CD4-positive, alpha-beta T cell treated with Interferon alpha-2 for 1 hour (primary cell): ENCODE measurements around the gene ERP29.
"Not testable (repeated sequence)": the region's sequence is repeated elsewhere in the genome, so short reads cannot be mapped to it uniquely, and the experiment has no call there.

Experiments used
- DNase-seq, 2 donors: peaks; one replicate each; pipeline ENCODE4 v3.0.0-alpha.2; 2020 to 2022

ERP29 gene

GRCh38 chr12:112004041-112004440, 9.2 kb upstream of the ERP29 start:
- no peak for DNase-seq

DNA sequence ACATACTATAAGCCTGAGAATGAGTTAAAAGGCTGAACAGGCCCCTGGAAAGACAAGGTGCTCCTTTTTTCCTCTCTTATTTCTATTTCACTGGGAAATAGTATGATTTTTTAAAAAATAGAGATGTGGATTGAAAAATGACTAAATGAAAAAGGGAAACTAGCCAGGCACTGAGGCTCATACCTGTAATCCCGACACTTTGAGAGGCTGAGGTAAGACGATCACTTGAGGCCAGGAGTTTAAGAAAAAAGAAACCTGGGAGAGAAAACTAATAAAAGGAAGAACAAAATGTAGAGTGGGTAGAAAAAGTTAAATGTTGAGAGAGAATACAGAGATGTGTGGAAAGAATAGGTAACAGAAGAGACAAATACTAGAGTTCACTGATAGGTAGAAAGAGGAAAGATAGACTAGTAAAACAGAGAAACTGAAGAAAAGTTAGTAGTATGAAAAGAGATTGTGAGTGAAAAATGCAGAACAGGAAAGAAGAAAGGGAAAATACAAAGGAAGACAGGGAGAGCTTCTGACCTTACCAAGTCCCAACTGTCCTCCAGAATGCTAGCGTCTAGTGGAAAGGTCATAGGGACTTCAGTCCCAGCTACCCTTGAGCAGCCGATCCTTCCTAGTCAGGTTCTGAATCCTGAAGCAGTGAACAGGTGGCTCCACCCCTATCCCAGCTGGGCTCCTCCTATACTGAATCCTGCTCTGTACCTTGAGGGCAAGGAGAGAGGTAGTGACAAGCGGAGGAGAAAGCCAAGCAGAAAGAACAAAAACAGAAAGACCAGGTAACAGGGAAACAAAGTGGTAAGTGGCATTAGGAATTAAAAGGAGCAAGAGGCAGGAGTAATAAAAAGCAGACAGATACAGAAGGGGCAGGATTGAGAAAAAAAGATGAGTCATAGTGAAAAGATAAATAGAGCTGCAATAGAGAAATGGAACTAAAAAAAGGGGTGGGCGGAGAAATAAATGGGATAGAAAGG, 7.5 kb upstream of the ERP29 start:
- DNase-seq: no peak

DNA sequence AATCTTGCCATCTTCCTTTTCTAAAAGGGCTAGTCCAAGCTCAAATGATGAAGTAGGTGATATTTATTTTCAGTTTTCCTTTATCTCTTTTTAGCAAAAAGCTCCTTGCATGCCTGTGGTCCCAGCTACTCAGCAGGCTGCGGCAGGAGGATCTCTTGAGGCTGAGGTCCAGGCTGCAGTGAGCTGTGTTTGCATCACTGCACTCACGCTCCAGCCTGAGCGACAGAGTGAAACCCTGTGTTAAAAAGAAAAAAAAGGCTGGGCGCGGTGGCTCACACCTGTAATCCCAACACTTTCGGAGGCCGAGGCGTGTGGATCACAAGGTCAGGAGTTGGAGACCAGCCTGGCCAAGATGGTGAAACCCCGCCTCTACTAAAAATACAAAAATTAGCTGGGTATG, 5.3 kb upstream of the ERP29 start:
- no peak for DNase-seq

- no peak for DNase-seq
Measured at GRCh38 chr12:112008918-112009317, 4.3 kb upstream of the ERP29 start.

DNA sequence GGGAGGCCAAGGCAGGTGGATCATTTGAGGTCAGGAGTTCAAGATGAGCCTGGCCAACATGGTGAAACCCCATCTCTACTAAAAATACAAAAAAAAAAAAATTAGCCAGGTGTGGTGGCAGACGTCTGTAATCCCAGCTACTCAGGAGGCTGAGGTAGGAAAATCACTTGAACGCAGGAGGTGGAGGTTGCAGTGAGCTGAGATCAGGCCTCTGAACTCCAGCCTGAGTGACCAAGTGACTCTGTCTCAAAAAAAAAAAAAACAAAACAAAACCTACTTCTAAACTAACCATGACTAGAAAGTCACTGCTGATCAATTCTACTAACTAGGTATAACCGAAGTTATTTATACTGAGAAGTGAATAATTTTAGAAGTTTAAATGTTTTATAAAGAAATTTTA, 3.6 kb upstream of the ERP29 start:
- DNase-seq: not testable (repeated sequence)

GRCh38 chr12:112010415-112011344, 2.5 kb upstream of the ERP29 start:
- DNase-seq: no peak

GRCh38 chr12:112011685-112012084, 1.5 kb upstream of the ERP29 start:
- no peak for DNase-seq

DNA sequence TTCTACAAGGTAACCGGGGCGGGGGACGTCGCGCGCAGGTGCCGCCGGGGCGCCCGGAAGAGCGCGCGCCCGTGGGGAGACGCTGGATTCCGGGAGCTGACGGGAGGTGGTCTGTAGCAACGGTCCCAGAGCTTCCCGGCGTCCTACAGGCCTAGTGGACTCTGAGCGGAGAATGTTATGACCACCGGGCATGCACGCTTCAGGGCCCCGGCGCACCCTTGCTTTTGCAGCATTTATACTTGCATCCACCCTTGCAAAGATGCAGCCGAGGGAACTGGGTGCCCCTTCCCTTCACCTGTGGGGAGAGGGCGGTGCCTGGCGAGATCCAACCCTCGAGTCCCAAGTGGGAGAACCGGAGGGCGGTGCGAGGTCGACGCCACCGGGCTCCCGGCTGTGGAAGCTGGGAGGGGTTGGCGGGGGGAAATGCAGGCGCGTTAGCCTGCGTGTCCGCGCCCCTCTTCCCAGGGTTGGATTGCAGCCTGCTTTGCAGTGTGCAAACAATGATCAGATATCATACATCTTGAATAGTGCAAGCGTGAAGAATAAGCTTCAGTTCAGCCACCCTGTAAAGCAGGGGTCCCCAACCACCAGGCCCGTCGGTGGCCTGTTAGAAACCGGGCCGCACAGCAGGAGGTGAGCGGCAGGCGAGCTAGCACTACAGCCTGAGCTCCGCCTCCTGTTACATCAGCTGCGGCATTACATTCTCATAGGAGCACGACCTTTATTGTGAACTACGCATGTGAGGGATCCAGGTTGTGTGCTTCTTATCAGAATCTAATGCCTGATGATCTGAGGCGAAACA, 576 bp downstream of the ERP29 start:
- peak; percentile 73 to 81 for DNase-seq

GRCh38 chr12:112015938-112016337, 2.7 kb downstream of the ERP29 start:
- no peak for DNase-seq

DNA sequence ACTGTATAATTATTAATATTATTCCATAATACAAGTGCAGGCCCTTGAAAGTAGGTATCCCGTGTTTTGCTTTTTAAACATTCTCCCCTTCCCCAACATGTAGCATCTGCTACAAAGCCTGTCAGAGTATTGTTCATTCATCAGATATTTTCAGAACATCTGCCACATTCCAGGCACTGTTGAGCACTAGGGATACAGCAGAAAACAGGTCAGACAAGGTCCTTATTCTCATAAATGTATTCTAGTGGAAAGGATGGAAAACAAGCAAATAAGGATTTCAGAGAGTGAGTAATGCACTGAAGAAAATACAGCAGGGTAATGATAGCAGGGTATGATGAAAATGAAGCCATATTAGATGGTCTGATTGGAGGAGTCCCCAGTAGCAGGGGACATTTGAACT, 3.8 kb downstream of the ERP29 start:
- DNase-seq: no peak

DNA sequence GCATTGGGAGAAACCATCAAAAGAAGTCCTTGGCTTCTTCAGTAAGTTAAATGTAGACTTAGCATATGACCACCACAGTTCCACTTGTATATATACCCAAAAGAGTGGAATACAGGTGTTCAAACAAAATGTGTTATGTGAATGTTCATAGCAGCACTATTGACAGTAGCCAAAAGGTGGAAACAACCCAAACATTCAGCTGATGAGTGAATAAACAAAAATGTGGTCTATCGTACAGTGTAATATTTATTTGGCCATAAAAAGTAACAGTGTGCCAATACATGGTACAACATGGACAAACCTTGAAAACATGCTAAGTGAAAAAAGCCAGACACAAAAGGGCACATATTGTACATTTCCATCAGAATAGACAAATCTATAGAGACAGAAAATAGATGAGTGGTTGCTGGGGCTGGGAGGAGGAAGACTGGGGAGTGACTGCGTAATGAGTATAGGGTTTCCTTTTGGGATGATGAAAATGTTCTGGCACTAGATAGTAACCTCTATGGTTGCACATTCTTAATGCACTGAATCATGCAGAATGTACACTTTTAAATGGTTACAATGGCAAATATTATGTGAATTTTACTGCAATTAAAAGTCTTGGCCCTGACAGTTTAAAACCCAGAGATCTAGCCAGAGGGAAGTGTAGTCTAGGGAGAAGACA, 5.5 kb downstream of the ERP29 start:
- DNase-seq: no peak

- DNase-seq: no peak
Measured at GRCh38 chr12:112020947-112021457, 7.8 kb downstream of the ERP29 start.

DNA sequence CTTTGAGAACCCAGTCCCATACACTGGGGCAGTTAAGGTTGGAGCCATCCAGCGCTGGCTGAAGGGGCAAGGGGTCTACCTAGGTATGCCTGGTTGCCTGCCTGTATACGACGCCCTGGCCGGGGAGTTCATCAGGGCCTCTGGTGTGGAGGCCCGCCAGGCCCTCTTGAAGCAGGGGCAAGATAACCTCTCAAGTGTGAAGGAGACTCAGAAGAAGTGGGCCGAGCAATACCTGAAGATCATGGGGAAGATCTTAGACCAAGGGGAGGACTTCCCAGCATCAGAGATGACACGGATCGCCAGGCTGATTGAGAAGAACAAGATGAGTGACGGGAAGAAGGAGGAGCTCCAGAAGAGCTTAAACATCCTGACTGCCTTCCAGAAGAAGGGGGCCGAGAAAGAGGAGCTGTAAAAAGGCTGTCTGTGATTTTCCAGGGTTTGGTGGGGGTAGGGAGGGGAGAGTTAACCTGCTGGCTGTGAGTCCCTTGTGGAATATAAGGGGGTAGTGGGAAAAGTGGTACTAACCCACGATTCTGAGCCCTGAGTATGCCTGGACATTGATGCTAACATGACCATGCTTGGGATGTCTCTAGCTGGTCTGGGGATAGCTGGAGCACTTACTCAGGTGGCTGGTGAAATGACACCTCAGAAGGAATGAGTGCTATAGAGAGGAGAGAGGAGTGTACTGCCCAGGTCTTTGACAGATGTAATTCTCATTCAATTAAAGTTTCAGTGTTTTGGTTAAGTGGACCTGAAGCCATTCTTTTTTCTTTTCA, 9.2 kb downstream of the ERP29 start:
- DNase-seq: no peak

DNA sequence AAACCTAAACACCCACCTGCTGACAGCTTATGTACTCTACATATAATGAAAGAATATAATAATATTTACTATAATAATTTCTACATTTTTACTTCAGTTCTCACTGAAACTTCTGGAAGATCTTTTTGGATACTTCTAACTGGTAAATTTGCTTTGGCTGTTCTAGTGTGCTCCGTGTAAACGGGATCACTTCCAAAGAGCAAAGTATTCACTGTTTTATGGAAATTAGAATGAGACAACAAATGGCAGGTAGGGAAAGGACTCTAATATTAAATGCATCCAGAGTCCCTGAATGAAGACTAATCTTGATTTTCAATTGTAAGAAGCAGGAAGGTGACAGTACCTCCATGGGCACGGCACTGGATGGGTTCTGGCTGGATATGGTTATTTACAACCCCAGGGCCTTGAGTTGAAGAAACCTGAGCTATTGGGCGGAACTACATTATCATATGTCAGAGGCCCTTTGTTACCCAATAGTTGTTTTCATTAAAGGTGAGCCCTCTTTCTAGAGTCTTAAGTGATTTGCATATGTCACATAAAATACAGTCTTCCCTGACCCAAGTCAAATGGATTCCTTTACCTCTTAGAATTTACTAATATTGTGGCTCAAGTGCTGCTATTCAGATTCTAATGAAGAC, 10.7 kb downstream of the ERP29 start:
- DNase-seq: no peak

DNA sequence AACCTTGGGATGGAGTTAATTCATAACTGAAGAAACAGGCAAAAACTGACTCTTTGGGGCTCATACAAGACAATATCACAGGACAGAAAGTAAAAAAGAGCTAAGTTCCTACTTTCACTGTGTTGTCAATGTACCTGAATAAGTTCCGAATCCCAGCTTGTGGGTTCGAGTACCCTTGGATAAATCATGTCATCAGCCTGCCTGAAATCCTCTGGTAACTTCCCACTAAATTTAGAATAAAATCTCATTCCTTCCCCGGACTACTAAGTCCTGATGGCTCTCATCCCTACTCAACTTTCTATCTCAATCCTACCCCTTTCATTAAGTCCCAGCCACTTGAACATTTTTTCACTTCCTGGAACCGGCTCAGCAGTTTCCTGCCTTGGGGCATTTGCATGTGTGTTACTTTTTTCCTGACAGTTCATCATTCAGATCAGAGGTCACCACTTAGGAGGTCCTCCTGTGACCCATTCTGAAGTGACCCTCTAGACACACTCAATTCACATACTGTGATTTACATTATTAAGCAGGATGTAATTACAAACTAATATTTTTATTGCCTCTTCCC, 12.7 kb downstream of the ERP29 start:
- peak in 1 of 2 donors; percentile 19 for DNase-seq

- DNase-seq: no peak
Measured at GRCh38 chr12:112029301-112029700, 16.1 kb downstream of the ERP29 start.

DNA sequence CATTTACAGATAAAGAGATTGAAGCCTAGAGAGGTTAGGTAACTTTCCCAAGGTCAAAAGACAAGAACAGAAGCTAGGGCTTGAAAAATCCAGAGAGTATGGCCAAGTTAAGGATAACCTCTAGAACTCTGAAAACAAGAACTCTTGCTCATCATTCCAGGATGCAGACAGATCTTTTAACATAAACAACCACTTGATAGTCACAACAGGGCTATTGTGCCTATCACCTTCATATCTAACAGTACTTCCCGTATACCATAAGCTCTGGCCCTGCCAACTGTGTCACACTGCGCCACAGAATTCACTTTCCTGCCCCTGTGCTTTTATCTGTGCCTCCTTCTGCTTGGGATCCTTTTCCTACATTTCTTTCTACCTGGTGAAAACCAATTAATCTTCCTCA, 18.2 kb downstream of the ERP29 start:
- DNase-seq: no peak

GRCh38 chr12:112032292-112032691, 19.1 kb downstream of the ERP29 start:
- no peak for DNase-seq

DNA sequence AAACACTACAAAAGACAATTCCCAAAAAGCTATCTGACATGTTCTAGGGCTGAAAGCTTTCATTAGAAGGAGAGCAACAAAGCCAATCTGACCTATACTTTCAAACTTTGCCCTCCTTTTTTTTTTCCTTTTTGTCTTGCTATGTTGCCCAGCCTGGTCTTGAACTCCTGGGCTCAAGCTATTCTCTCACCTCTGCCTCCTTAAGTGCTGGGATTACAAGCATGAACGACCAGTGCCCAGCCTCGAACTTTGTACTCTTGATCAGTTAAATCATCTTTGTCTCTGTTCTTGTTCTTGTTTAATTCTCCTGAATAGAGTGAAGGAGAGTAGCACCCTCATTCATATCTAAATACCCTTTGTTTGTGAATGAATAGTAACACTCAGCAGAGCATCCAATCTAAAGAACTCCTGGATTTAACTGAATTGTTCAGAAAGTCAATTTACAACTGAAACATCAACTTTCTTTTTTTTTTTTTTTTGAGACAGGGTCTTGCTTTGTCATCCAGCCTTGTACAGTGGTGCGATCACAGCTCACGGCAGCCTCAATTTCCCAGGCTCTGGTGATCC, 22.1 kb downstream of the ERP29 start:
- DNase-seq: no peak

- DNase-seq: not testable (repeated sequence)
Measured at GRCh38 chr12:112036614-112037013, 23.4 kb downstream of the ERP29 start.
